Suprapubic skin (tissue), 4 donors: ENCODE measurements around the gene BGLAP. TPM values are rescaled to one million over a fixed set of nuclear protein-coding genes. Genes with fewer than 3 reads are reported as not detected.

Experiments
- DNase-seq, 2 donors: peaks; one replicate each; pipeline ENCODE4 v3.0.0-alpha.2; 2019; ENCODE audit warnings: low spot score in 2 of 2
- H3K27ac ChIP-seq: fragments of 200-600 bp; sonication (generic); one replicate; pipeline ENCODE4 v1.5.1; 2019
- H3K27me3 ChIP-seq: fragments of 200-600 bp; sonication (generic); one replicate; pipeline ENCODE4 v1.5.1; 2019
- H3K36me3 ChIP-seq: fragments of 200-600 bp; sonication (generic); one replicate; pipeline ENCODE4 v1.5.1; 2019
- H3K4me1 ChIP-seq: fragments of 200-600 bp; sonication (generic); one replicate; pipeline ENCODE4 v1.5.1; 2019
- H3K4me3 ChIP-seq: fragments of 200-600 bp; sonication (generic); one replicate; pipeline ENCODE4 v1.5.1; 2019; ENCODE audit warnings: mild to moderate bottlenecking
- H3K9me3 ChIP-seq: fragments of 200-600 bp; sonication (generic); one replicate; pipeline ENCODE4 v1.5.1; 2019
- EP300 ChIP-seq: sonication (generic); formaldehyde crosslinking; IDR thresholded peaks from one replicate; pipeline ENCODE4 v1.6.1; 2017; ENCODE audit warnings: antibody characterized with exemption
- POLR2A ChIP-seq, 2 donors: fragments of 450-650 bp; IDR thresholded peaks; one replicate each; pipeline ENCODE4 v1.6.1; 2017; ENCODE audit warnings: antibody characterized with exemption in 2 of 2, mild to moderate bottlenecking in 2 of 2, moderate library complexity in 2 of 2
- POLR2AphosphoS5 ChIP-seq, 3 donors: sonication (generic); formaldehyde crosslinking; IDR thresholded peaks; one replicate each; pipeline ENCODE4 v1.6.1; 2017; ENCODE audit warnings: antibody characterized with exemption in 3 of 3
- WGBS: methylation state at CpG from one replicate; pipeline ENCODE4 v1.1.5; 2018; 5-methylcytosine and 5-hydroxymethylcytosine counted together
- total RNA-seq, 4 donors: library from RNA; depleted of rRNA; stranded (reverse); fragments of >200 nt; gene quantifications; one replicate each; pipeline ENCODE4 v1.1.0, GENCODE V29; 2016
- TF ChIP-seq, protein P1 (sequence below), 2 donors: fragments of 200-600 bp in 1 of 2; fragments of 450-650 bp in 1 of 2; sonication (generic) in 1 of 2; IDR thresholded peaks; one replicate each; pipeline ENCODE4 v1.5.1; 2016 to 2019; ENCODE audit warnings: antibody characterized with exemption in 2 of 2, mild to moderate bottlenecking in 1 of 2, moderate library complexity in 1 of 2

Gene BGLAP
- total RNA-seq, 4 donors from 2014 or later = 1.2 to 4.4 TPM; not detected in 2

DNA sequence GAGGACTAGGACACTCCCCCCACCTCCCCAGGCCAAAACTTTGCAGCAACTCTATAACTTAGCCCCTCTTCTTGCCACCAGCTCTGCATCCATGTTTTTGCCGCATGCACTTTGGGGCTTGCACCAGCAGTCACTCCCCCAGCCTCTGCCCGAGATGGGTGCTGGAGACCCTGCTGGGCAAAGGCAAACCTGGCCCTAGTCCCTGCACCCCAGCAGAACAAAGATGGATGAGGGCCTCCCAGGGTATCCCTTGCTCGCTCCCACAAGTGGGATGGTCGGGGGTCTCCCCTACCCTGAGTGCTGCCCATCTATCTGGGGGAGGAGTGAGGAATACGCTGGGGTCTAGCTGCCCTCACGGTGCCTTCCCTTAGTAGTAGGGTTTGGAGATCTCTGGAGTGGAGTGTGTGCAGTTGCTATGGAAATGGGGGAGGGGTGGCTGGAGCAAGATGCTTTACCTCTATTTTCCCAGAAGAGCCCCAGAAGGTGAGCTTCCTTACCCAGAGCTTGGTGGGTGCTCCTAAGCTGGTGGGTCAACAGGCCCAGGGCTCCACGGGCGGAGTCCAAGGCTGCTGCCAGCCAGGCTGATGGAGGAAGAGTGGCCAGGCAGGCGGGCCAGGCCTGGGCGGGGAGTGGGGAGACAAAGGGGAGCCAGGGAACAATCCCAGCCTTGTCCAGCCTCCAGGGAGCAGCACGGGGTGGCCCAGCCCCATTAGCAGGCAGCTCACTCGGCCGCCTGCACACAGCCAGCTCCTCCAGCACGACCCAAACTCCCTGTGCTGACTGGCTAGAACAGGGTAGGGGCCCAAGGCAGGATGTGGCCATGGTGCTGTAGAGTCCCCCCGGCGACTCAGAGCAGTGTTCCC is 5.7 kb downstream of the BGLAP start, which contains the start of gene PAQR6:
PAQR6 (minus strand) TSS at position 597 of the 863 bp plus-strand sequence. CDS start 1,325 bp downstream, outside the sequence.
- Histone ChIP-seq H3K4me3 (no peak within 1 kb of the TSS), H3K36me3 (peaks cover 38% of the 10 kb centered on the region), H3K27me3 (peaks cover 6% of the 10 kb centered on the region), H3K9me3 (no peaks in the 10 kb centered on the region), H3K4me1 (peaks cover 83% of the 10 kb centered on the region), H3K27ac (peak within 1 kb of the TSS; percentile 41)
- no peak for TF ChIP-seq EP300
- no peak for TF ChIP-seq POLR2AphosphoS5 (IDR thresholded peaks at IDR 0.05)
- TF ChIP-seq, protein P1, sequence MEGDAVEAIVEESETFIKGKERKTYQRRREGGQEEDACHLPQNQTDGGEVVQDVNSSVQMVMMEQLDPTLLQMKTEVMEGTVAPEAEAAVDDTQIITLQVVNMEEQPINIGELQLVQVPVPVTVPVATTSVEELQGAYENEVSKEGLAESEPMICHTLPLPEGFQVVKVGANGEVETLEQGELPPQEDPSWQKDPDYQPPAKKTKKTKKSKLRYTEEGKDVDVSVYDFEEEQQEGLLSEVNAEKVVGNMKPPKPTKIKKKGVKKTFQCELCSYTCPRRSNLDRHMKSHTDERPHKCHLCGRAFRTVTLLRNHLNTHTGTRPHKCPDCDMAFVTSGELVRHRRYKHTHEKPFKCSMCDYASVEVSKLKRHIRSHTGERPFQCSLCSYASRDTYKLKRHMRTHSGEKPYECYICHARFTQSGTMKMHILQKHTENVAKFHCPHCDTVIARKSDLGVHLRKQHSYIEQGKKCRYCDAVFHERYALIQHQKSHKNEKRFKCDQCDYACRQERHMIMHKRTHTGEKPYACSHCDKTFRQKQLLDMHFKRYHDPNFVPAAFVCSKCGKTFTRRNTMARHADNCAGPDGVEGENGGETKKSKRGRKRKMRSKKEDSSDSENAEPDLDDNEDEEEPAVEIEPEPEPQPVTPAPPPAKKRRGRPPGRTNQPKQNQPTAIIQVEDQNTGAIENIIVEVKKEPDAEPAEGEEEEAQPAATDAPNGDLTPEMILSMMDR (IDR thresholded peaks at IDR 0.05) = no peak
- no peak for TF ChIP-seq POLR2A (IDR thresholded peaks at IDR 0.05)
- no peak for DNase-seq
- WGBS = 36% methylated on average over 14 of the region's 16 CpGs

- DNase-seq = no peak
- peaks cover 44% of the 10 kb centered on the region for H3K36me3 ChIP-seq
- 59% methylated on average over 4 of the region's 4 CpGs for WGBS
- TF ChIP-seq POLR2AphosphoS5 (IDR thresholded peaks at IDR 0.05) = no peak
- peaks cover 83% of the 10 kb centered on the region for H3K4me1 ChIP-seq
- no peak overlapping the region for H3K4me3 ChIP-seq
- peak overlapping the region; percentile 38 for H3K27ac ChIP-seq
- no peaks in the 10 kb centered on the region for H3K9me3 ChIP-seq
- H3K27me3 ChIP-seq = peaks cover 6% of the 10 kb centered on the region
Observed at GRCh38 chr1:156248323-156248683, 6.3 kb downstream of the BGLAP start.

- H3K9me3 ChIP-seq = no peaks in the 10 kb centered on the region
- H3K36me3 ChIP-seq = peaks cover 56% of the 10 kb centered on the region
- H3K27ac ChIP-seq = no peak overlapping the region
- TF ChIP-seq EP300 (no peak), POLR2AphosphoS5 (IDR thresholded peaks at IDR 0.05) (no peak), POLR2A (IDR thresholded peaks at IDR 0.05) (no peak)
- TF ChIP-seq, protein P1 (IDR thresholded peaks at IDR 0.05) = no peak
- peaks cover 6% of the 10 kb centered on the region for H3K27me3 ChIP-seq
- 60% methylated on average over 5 of the region's 5 CpGs for WGBS
- no peak for DNase-seq
- H3K4me3 ChIP-seq = no peak overlapping the region
- peaks cover 77% of the 10 kb centered on the region for H3K4me1 ChIP-seq
Observed at GRCh38 chr1:156249593-156249992, 7.6 kb downstream of the BGLAP start.

DNA sequence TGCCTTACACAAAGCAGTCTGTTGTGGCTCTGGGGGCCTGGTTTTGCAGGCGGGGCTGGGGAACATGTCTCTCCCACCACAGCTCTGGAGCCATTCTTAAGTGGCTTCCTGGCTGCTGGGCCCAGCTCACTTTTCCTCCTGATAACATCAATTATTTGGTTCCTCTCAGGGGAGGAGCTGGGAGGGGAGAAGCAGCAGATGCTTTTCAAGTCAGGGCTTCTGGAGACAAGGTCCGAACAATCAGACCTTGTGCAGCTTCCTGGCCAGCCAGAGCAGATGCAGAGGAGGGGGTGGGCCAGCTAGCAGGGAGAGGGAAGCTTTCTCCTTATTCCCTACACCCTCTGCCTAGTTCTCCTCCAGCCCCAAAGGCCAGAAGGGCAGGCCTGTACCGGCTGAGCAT is 9.5 kb downstream of the BGLAP start:
- TF ChIP-seq POLR2A (IDR thresholded peaks at IDR 0.05) (no peak), EP300 (no peak), POLR2AphosphoS5 (IDR thresholded peaks at IDR 0.05) (no peak)
- TF ChIP-seq, protein P1 (IDR thresholded peaks at IDR 0.05) = no peak
- Histone ChIP-seq H3K4me3 (no peak overlapping the region), H3K27ac (no peak overlapping the region), H3K4me1 (peaks cover 58% of the 10 kb centered on the region), H3K36me3 (peaks cover 69% of the 10 kb centered on the region), H3K9me3 (no peaks in the 10 kb centered on the region), H3K27me3 (no peaks in the 10 kb centered on the region)
- WGBS = 46% methylated on average over 3 of the region's 3 CpGs
- no peak for DNase-seq

GRCh38 chr1:156253634-156254033 is 11.7 kb downstream of the BGLAP start:
- peaks cover 90% of the 10 kb centered on the region for H3K36me3 ChIP-seq
- 71% methylated on average over 3 of the region's 3 CpGs for WGBS

More at GRCh38 chr1:156253634-156254033, 11.7 kb downstream of the BGLAP start:
- Histone ChIP-seq H3K27ac (no peak overlapping the region), H3K4me3 (no peak overlapping the region), H3K4me1 (peaks cover 39% of the 10 kb centered on the region), H3K9me3 (no peaks in the 10 kb centered on the region), H3K27me3 (no peaks in the 10 kb centered on the region)
- no peak for DNase-seq
- no peak for TF ChIP-seq POLR2AphosphoS5 (IDR thresholded peaks at IDR 0.05)
- no peak for TF ChIP-seq POLR2A (IDR thresholded peaks at IDR 0.05)
- TF ChIP-seq, protein P1 (IDR thresholded peaks at IDR 0.05) = no peak
- no peak for TF ChIP-seq EP300
